HG03097 (cell line): ENCODE measurements around the gene CD84.
"Not testable (repeated sequence)": the region's sequence is repeated elsewhere in the genome, so short reads cannot be mapped to it uniquely, and the experiment has no call there.

Experiments
- ATAC-seq: cut with Tn5 transposase; IDR thresholded peaks from one replicate; pipeline ENCODE4 v1.9.1; 2021; ENCODE audit not compliant: unreplicated experiment, low FRiP score

The CD84 gene

GRCh38 chr1:160576884-160577283, 2.4 kb downstream of the CD84 start:
- no peak for ATAC-seq

- no peak for ATAC-seq
These were observed 2.9 kb downstream of the CD84 start for GRCh38 chr1:160576390-160576789.

GRCh38 chr1:160575112-160575664, 4.1 kb downstream of the CD84 start:
- no peak for ATAC-seq

- no peak for ATAC-seq
These were observed 8.5 kb downstream of the CD84 start for GRCh38 chr1:160570840-160571239.

GRCh38 chr1:160569806-160570205, 9.5 kb downstream of the CD84 start:
- ATAC-seq, result no peak

- no peak for ATAC-seq
These were observed 11.2 kb downstream of the CD84 start for GRCh38 chr1:160567858-160568682.

- no peak for ATAC-seq
These were observed 12.0 kb downstream of the CD84 start for GRCh38 chr1:160567341-160567740.

- ATAC-seq, result no peak
These were observed 13.7 kb downstream of the CD84 start for GRCh38 chr1:160565564-160565963.

GRCh38 chr1:160563230-160563629, 16.1 kb downstream of the CD84 start:
- ATAC-seq, result not testable (repeated sequence)

- not testable (repeated sequence) for ATAC-seq
These were observed 16.6 kb downstream of the CD84 start for GRCh38 chr1:160562745-160563144.

GRCh38 chr1:160560806-160561205, 18.5 kb downstream of the CD84 start:
- ATAC-seq, result no peak

- no peak for ATAC-seq
These were observed 19.1 kb downstream of the CD84 start for GRCh38 chr1:160560045-160560705.

- ATAC-seq, result not testable (repeated sequence)
These were observed 19.9 kb downstream of the CD84 start for GRCh38 chr1:160559437-160559836.

GRCh38 chr1:160558660-160559380, 20.5 kb downstream of the CD84 start:
- ATAC-seq, result no peak

- ATAC-seq, result no peak
These were observed 25.5 kb downstream of the CD84 start for GRCh38 chr1:160553778-160554177.

- no peak for ATAC-seq
These were observed 26.9 kb downstream of the CD84 start for GRCh38 chr1:160552425-160552824.

GRCh38 chr1:160550572-160551034, 28.7 kb downstream of the CD84 start:
- no peak for ATAC-seq

GRCh38 chr1:160549665-160550006, 29.7 kb downstream of the CD84 start:
- ATAC-seq, result no peak

- peak; percentile 35 for ATAC-seq
These were observed 30.2 kb downstream of the CD84 start for GRCh38 chr1:160548960-160549664.

GRCh38 chr1:160548183-160548582, 31.1 kb downstream of the CD84 start:
- no peak for ATAC-seq
